K562 (cell line): ENCODE measurements around the gene UBE2S. TPM values are rescaled to one million over a fixed set of nuclear protein-coding genes. Genes with fewer than 3 reads are reported as not detected.
A peak's percentile ranks its signal among the peaks of the same experiment; 100 is the strongest.

Experiments
- ATAC-seq: fragments of 200-7000 bp; cut with Tn5 transposase; 3 replicates; pipeline ENCODE4 v1.9.1; 2020; ENCODE audit warnings: moderate library complexity
- BruUV-seq: library from RNA; stranded (reverse); fragments of 400-500 nt; replicated peaks from 2 replicates; lab custom pipeline; 2021; lab: Mats Ljungman, UMichigan
- CTCF ChIA-PET: fragments of 300-600 bp; formaldehyde crosslinking; extraction: SDS; loops from one replicate; lab custom pipeline; 2021; ENCODE audit warnings: low intra/inter-chr PET ratio; lab: Yijun Ruan, JAX
- POLR2A ChIA-PET: fragments of 300-600, 350-650 bp; sonication (Branson Sonifier 250); formaldehyde crosslinking; extraction: SDS; loops from one replicate; lab custom pipeline; 2021; ENCODE audit warnings: antibody characterized with exemption, inconsistent platforms; lab: Yijun Ruan, JAX
- DNase-seq, 4 experiments: peaks; one replicate each; pipeline versions ENCODE4 v3.0.0 to v3.0.0-alpha.2; 2011 to 2018; ENCODE audit warnings: low spot score in 3 of 4, mixed read lengths in 3 of 4; ENCODE audit errors: extremely low read depth in 1 of 4
- FAIRE-seq: peaks from 2 replicates; lab custom pipeline; 2011; peaks lifted over from hg19 to GRCh38; lab: Jason Lieb, UNC
- H2AFZ ChIP-seq: 2 replicates; pipeline ENCODE4 v1.6.0; 2011; ENCODE audit warnings: low read depth, low read length, control low read depth, inconsistent platforms
- H3K27ac ChIP-seq: fragments of 200-600 bp; 3 replicates; pipeline ENCODE4 v1.8.0; 2011; ENCODE audit warnings: low read depth, mild to moderate bottlenecking, control low read depth, inconsistent platforms, low read length, moderate library complexity, mixed read lengths; ENCODE audit errors: extremely low read depth
- H3K27me3 ChIP-seq, 2 experiments: fragments of 300-600 bp in 1 of 2; 2 replicates in 1 of 2; 3 replicates in 1 of 2; pipeline versions ENCODE4 v1.6.0 to v1.8.0; 2011; ENCODE audit warnings: inconsistent platforms in 2 of 2, low read length in 2 of 2, mild to moderate bottlenecking in 1 of 2, mixed read lengths in 1 of 2, moderate library complexity in 1 of 2; ENCODE audit not compliant: control insufficient read depth in 2 of 2, insufficient read depth in 2 of 2
- H3K36me3 ChIP-seq: fragments of 300-600 bp; 3 replicates; pipeline ENCODE4 v1.8.0; 2011; ENCODE audit warnings: mild to moderate bottlenecking, low read length, inconsistent platforms; ENCODE audit not compliant: control insufficient read depth, insufficient read depth
- H3K4me1 ChIP-seq, 2 experiments: fragments of 200-600 bp in 1 of 2; replicated peaks in 1 of 2; 2 replicates in 1 of 2; 3 replicates in 1 of 2; pipeline versions ENCODE4 v1.5.1 to v1.8.0; 2011; ENCODE audit warnings: inconsistent platforms in 2 of 2, low read length in 2 of 2, mild to moderate bottlenecking in 1 of 2, mixed read lengths in 1 of 2, moderate library complexity in 1 of 2; ENCODE audit not compliant: control insufficient read depth in 2 of 2, insufficient read depth in 2 of 2
- H3K4me2 ChIP-seq: 2 replicates; pipeline ENCODE4 v1.6.1; 2011; ENCODE audit warnings: low read length, control low read depth, inconsistent platforms, mixed read lengths; ENCODE audit not compliant: insufficient read depth
- H3K4me3 ChIP-seq: fragments of 200-600 bp; sonication (generic), shearing (Covaris generic); 2 replicates; pipeline ENCODE4 v1.5.1; 2016; ENCODE audit warnings: control low read depth, inconsistent platforms
- H3K79me2 ChIP-seq: fragments of 200-600 bp; 3 replicates; pipeline ENCODE4 v1.8.0; 2011; ENCODE audit warnings: low read length, inconsistent platforms; ENCODE audit not compliant: control insufficient read depth, insufficient read depth
- H3K9ac ChIP-seq, 2 experiments: 2 replicates each; pipeline versions ENCODE4 v1.6.0 to v1.6.1; 2011; ENCODE audit warnings: low read depth in 2 of 2, low read length in 2 of 2, control low read depth in 1 of 2, inconsistent platforms in 1 of 2, mild to moderate bottlenecking in 1 of 2, mixed read lengths in 1 of 2; ENCODE audit not compliant: insufficient read depth in 1 of 2
- H3K9me1 ChIP-seq: one replicate; pipeline ENCODE4 v1.6.0; 2011; ENCODE audit warnings: inconsistent platforms, mild to moderate bottlenecking, low read length, moderate library complexity; ENCODE audit not compliant: control insufficient read depth, insufficient read depth
- H3K9me3 ChIP-seq: replicated peaks from 2 replicates; pipeline ENCODE4 v1.5.1; 2011; ENCODE audit warnings: low read depth, low read length, inconsistent platforms; ENCODE audit not compliant: control insufficient read depth, insufficient read depth
- H4K20me1 ChIP-seq: replicated peaks from 2 replicates; pipeline ENCODE4 v1.6.1; 2011; ENCODE audit warnings: low read length, inconsistent platforms, mixed read lengths; ENCODE audit not compliant: control insufficient read depth, insufficient read depth
- ATF7 ChIP-seq: fragments of 450-650 bp; IDR thresholded peaks from 2 replicates; pipeline ENCODE4 v1.7.1; 2014; ENCODE audit warnings: mild to moderate bottlenecking, moderate library complexity
- BHLHE40 ChIP-seq: IDR thresholded peaks from 2 replicates; pipeline ENCODE4 v1.6.1; 2011; ENCODE audit warnings: low read length, improper control_type of control experiment
- EP300 ChIP-seq: IDR thresholded peaks from 2 replicates; pipeline ENCODE4 v1.6.1; 2012; ENCODE audit warnings: low read length, improper control_type of control experiment
- GABPA ChIP-seq: fragments of 200-800 bp; sonication (Bioruptor generic); conservative IDR thresholded peaks from 2 replicates; pipeline ENCODE4 v1.6.1; 2016; ENCODE audit warnings: low read depth, missing genetic modification characterization, missing compliant biosample characterization
- MED1 ChIP-seq: sonication (generic); formaldehyde crosslinking; IDR thresholded peaks from 2 replicates; pipeline ENCODE4 v1.8.1; 2023; ENCODE audit warnings: missing genetic modification reagents, borderline replicate concordance
- POLR2A ChIP-seq: fragments of 450-650 bp; conservative IDR thresholded peaks from 2 replicates; pipeline ENCODE4 v1.6.1; 2016
- RBFOX2 ChIP-seq: fragments of 200-400 bp; formaldehyde crosslinking; IDR thresholded peaks from 2 replicates; pipeline ENCODE4 v1.6.1; 2017; ENCODE audit warnings: low read depth, mild to moderate bottlenecking, low read length, moderate library complexity
- SNIP1 ChIP-seq: fragments of 450-650 bp; IDR thresholded peaks from 2 replicates; pipeline ENCODE4 v1.7.1; 2017; ENCODE audit warnings: low read depth, mild to moderate bottlenecking
- TFAM ChIP-seq: fragments of 250-450 bp; sonication (Bioruptor Pico); conservative IDR thresholded peaks from 2 replicates; pipeline ENCODE4 v1.5.0; 2021; ENCODE audit warnings: mild to moderate bottlenecking, moderate library complexity
- YY1 ChIP-seq, 3 experiments: IDR thresholded peaks; 2 replicates each; pipeline ENCODE4 v1.6.1; 2011; ENCODE audit warnings: low read length in 2 of 3, mild to moderate bottlenecking in 2 of 3, moderate library complexity in 2 of 3, borderline replicate concordance in 1 of 3, control low read depth in 1 of 3, low read depth in 1 of 3; ENCODE audit not compliant: insufficient read depth in 3 of 3, insufficient replicate concordance in 2 of 3, control insufficient read depth in 1 of 3, insufficient read length in 1 of 3; ENCODE audit errors: extremely low read depth in 1 of 3
- ZNF324 ChIP-seq: fragments of 250-450 bp; sonication (Bioruptor Pico); IDR thresholded peaks from 2 replicates; pipeline ENCODE4 v1.4.0; 2020; ENCODE audit warnings: mild to moderate bottlenecking
- ZNF79 ChIP-seq: fragments of 250-450 bp; sonication (Bioruptor Pico); IDR thresholded peaks from 2 replicates; pipeline ENCODE4 v1.4.0; 2020; ENCODE audit warnings: low read depth, mild to moderate bottlenecking, moderate library complexity
- WGBS: fragments of 100-300 bp; shearing (Covaris generic); methylation state at CpG from one replicate; pipeline ENCODE4 v1.1.6; 2016; ENCODE audit warnings: low coverage, mixed read lengths; ENCODE audit not compliant: insufficient coverage; ENCODE audit errors: missing lambda C conversion rate; 5-methylcytosine and 5-hydroxymethylcytosine counted together
- in situ Hi-C: fragments of 300-500 bp; cut with MboI; formaldehyde crosslinking; loops from 4 replicates; pipeline ENCODE4 v1.15.0; 2018; ENCODE audit warnings: inconsistent platforms, mixed read lengths
- intact Hi-C: fragments of 100-400 bp; cut with micrococcal nuclease; formaldehyde crosslinking; loops from 2 replicates; pipeline ENCODE4 v1.14.2; 2022
- polyA plus RNA-seq, 8 experiments: library from polyadenylated mRNA; depleted of rRNA in 4 of 8; stranded (reverse) in 5 of 8; unstranded in 3 of 8; fragments of >200 nt; fragmentation: Nextera tagmentation in 2 of 8; fragmentation: Illumina TruSeq in 1 of 8; extraction: Ambion mirVana in 2 of 8; extraction: Trizol in 1 of 8; gene quantifications; 2 replicates each; pipeline versions ENCODE4 v1.2.1 to v1.2.3, GENCODE V29; 2011 to 2014; ENCODE audit warnings: inconsistent platforms in 1 of 8, missing spikeins in 1 of 8
- total RNA-seq, 7 experiments: library from RNA; depleted of rRNA in 6 of 7; stranded (reverse); fragments of >200 nt in 6 of 7; fragmentation: Illumina TruSeq in 2 of 7; extraction: Trizol in 2 of 7; gene quantifications; 2 replicates each; pipeline versions ENCODE4 v1.2.1 to v1.2.3, GENCODE V29; 2011 to 2021; ENCODE audit warnings: low replicate concordance in 1 of 7
- TF ChIP-seq, protein P1 (sequence below): fragments of 200-800 bp; sonication (Bioruptor generic); IDR thresholded peaks from 2 replicates; pipeline ENCODE4 v1.6.1; 2017; ENCODE audit warnings: missing genetic modification characterization, missing compliant biosample characterization
- TF ChIP-seq, protein P2 (sequence below): sonication (generic); formaldehyde crosslinking; IDR thresholded peaks from 2 replicates; pipeline ENCODE4 v1.8.1; 2023; ENCODE audit warnings: mild to moderate bottlenecking, missing genetic modification reagents
- TF ChIP-seq, protein P3 (sequence below): fragments of 250-450 bp; sonication (Bioruptor Pico); IDR thresholded peaks from 2 replicates; pipeline ENCODE4 v1.8.0; 2021; ENCODE audit warnings: moderate library complexity, mild to moderate bottlenecking, inconsistent platforms
- TF ChIP-seq, protein P4 (sequence below): fragments of 250-450 bp; sonication (Bioruptor Pico); IDR thresholded peaks from 2 replicates; pipeline ENCODE4 v1.5.0; 2020; ENCODE audit warnings: mild to moderate bottlenecking

UBE2S gene
- total and polyA plus RNA-seq, 9 of the 15 experiments (the other 6 are each of a cell fraction or from before 2014, with no cell fraction given) = 1.5 to 1,305 (median 157) TPM

DNA sequence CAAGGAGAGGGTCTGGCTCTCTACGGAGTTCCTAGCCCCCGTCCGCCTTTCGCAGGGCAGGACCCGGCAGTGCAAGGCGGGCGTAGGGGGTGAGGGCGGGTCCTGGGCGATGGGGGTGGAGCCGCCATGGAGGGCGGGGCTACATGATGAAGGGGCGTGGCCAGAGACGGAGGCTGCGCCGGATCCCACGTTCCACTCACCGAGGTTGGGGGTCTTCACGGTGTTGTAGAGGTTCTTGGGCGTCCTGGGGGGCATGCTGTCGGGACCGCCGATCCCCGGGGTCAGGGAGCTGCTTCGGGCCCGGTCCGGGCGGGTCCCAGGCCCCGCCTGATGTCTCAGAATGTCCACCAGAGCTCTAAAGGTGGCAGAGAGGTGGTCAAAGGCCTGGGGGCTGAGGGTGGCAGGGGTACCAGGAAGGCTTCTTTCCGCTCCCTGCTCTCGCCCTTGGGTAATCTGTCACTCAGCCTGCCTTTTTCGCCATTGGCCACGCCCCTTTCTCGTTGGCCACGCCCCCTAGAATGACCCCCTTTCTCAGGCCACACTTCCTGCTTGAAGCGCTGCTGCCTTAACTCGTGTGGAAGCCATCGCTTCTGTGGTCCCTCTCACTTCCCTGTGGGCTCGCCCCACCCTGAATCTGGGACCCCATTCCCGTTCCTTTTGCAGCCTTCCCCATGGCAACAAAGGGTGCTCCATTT, 33.0 kb upstream of the UBE2S start:
- TSS peak; percentile 48 for BruUV-seq
- in situ Hi-C loops = loop anchor here (25.0 kb wide), 1 partner anchor 778 kb away; the partner anchor contains the start of gene LILRB4
- H3K4me3 ChIP-seq = peak overlapping the region; percentile 64
- H3K9me3 ChIP-seq = no peaks in the 10 kb centered on the region
- FAIRE-seq (peak; percentile 94), ATAC-seq (peak; percentile 90), DNase-seq (peak; percentile 84 to 95 (median 92))
- peaks cover 6 to 19% of the 10 kb centered on the region in 2 experiments for H3K27me3 ChIP-seq
- intact Hi-C loops = no loop called here
- no peaks in the 10 kb centered on the region for H3K36me3 ChIP-seq
- H3K9me1 ChIP-seq = no peaks in the 10 kb centered on the region
- H4K20me1 ChIP-seq = peaks cover 10% of the 10 kb centered on the region
- H3K79me2 ChIP-seq = no peaks in the 10 kb centered on the region
- H3K27ac ChIP-seq = peak overlapping the region; percentile 87
- WGBS = 2% methylated on average over 31 of the region's 39 CpGs
- peak overlapping the region; percentile 83 for H3K4me2 ChIP-seq
- POLR2A ChIA-PET = no interaction called here
- CTCF ChIA-PET = no interaction called here
- H2AFZ ChIP-seq = peak overlapping the region; percentile 94
- peak overlapping the region; percentile 88 to 91 for H3K9ac ChIP-seq
- H3K4me1 ChIP-seq = peaks cover 18 to 54% of the 10 kb centered on the region in 2 experiments
- TF ChIP-seq EP300 (no peak), SNIP1 (no peak), BHLHE40 (no peak), ZNF324 (CRISPR knock-in tag) (no peak), YY1 (IDR thresholded peaks at IDR 0.05; ENCODE audit: borderline replicate concordance in 1 of 3, control insufficient read depth in 1 of 3, extremely low read depth in 1 of 3, insufficient read depth in 3 of 3, insufficient read length in 1 of 3, insufficient replicate concordance in 2 of 3, low read depth in 1 of 3, low read length in 2 of 3) (peak in 1 of 3 experiments; percentile 34), ZNF79 (CRISPR knock-in tag) (no peak), GABPA (no peak), ATF7 (0 out of 2 replicates have a peak, but pooled peaks have one; percentile 16), POLR2A (peak; percentile 68), RBFOX2 (peak; percentile 61), TFAM (CRISPR knock-in tag) (no peak), MED1 (CRISPR knock-in tag) (no peak)
- TF ChIP-seq, protein P1, sequence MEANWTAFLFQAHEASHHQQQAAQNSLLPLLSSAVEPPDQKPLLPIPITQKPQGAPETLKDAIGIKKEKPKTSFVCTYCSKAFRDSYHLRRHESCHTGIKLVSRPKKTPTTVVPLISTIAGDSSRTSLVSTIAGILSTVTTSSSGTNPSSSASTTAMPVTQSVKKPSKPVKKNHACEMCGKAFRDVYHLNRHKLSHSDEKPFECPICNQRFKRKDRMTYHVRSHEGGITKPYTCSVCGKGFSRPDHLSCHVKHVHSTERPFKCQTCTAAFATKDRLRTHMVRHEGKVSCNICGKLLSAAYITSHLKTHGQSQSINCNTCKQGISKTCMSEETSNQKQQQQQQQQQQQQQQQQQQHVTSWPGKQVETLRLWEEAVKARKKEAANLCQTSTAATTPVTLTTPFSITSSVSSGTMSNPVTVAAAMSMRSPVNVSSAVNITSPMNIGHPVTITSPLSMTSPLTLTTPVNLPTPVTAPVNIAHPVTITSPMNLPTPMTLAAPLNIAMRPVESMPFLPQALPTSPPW (CRISPR knock-in tag) = peak; percentile 46; the same call in 1 of the 2 replicates
- TF ChIP-seq, protein P2, sequence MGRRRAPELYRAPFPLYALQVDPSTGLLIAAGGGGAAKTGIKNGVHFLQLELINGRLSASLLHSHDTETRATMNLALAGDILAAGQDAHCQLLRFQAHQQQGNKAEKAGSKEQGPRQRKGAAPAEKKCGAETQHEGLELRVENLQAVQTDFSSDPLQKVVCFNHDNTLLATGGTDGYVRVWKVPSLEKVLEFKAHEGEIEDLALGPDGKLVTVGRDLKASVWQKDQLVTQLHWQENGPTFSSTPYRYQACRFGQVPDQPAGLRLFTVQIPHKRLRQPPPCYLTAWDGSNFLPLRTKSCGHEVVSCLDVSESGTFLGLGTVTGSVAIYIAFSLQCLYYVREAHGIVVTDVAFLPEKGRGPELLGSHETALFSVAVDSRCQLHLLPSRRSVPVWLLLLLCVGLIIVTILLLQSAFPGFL = no peak
- TF ChIP-seq, protein P3, sequence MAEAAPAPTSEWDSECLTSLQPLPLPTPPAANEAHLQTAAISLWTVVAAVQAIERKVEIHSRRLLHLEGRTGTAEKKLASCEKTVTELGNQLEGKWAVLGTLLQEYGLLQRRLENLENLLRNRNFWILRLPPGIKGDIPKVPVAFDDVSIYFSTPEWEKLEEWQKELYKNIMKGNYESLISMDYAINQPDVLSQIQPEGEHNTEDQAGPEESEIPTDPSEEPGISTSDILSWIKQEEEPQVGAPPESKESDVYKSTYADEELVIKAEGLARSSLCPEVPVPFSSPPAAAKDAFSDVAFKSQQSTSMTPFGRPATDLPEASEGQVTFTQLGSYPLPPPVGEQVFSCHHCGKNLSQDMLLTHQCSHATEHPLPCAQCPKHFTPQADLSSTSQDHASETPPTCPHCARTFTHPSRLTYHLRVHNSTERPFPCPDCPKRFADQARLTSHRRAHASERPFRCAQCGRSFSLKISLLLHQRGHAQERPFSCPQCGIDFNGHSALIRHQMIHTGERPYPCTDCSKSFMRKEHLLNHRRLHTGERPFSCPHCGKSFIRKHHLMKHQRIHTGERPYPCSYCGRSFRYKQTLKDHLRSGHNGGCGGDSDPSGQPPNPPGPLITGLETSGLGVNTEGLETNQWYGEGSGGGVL (CRISPR knock-in tag) = no peak
- TF ChIP-seq, protein P4, sequence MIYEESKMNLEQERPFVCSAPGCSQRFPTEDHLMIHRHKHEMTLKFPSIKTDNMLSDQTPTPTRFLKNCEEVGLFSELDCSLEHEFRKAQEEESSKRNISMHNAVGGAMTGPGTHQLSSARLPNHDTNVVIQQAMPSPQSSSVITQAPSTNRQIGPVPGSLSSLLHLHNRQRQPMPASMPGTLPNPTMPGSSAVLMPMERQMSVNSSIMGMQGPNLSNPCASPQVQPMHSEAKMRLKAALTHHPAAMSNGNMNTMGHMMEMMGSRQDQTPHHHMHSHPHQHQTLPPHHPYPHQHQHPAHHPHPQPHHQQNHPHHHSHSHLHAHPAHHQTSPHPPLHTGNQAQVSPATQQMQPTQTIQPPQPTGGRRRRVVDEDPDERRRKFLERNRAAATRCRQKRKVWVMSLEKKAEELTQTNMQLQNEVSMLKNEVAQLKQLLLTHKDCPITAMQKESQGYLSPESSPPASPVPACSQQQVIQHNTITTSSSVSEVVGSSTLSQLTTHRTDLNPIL (CRISPR knock-in tag) = no peak
